ENCODE data around the gene EEF2K. TPM values are rescaled to one million over a fixed set of nuclear protein-coding genes. Genes with fewer than 3 reads are reported as not detected.

The EEF2K gene
- total RNA-seq, 2 experiments from 2014 or later: 10.1 to 13.2 TPM

DNA sequence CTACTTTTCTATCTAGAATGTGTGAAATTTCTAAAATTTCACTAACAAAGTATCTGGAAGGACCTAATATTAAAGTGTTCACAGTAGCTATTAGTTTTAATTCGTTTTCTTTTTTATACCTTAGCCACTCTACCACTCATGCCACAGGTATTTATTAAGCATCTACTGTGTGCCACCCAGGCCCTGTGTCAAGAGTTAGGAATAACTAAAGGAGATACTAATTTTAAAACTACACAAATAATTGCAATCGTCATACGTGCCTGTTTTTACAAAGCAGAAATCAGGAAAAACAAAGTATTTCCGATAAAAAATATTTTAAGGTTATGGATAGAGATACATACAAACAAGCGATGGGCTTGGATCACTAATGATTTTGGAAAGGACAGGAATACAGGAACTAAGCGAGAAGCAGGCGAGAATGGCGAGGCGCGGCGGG is 483 bp upstream of the EEF2K start:
- Mint-ChIP-seq H3K4me1 (ENCODE audit: low read depth) (peaks cover 33% of the 10 kb centered on the region), H3K9me3 (no peaks in the 10 kb centered on the region), H3K4me3 (peak overlapping the region; percentile 96), H3K27me3 (no peaks in the 10 kb centered on the region), H3K27ac (peak overlapping the region; percentile 79), H3K36me3 (ENCODE audit: low read depth) (peaks cover 4% of the 10 kb centered on the region)
- CTCF ChIA-PET: interaction anchor here (0.7 to 3.7 kb wide), 8 partner anchors 9 to 548 kb away, joined by 3 to 20 read pairs (median 7); partner anchors contain the start of gene POLR3E
- DNase-seq (no peak), ATAC-seq (ENCODE audit: poor library complexity) (no peak)
- Histone ChIP-seq H3K4me1 (ENCODE audit: insufficient read depth, low read length) (peaks cover 26% of the 10 kb centered on the region), H3K36me3 (ENCODE audit: insufficient read depth, low read length) (no peaks in the 10 kb centered on the region), H3K9me3 (ENCODE audit: control insufficient read depth in 1 of 2, insufficient read depth in 1 of 2, low read length in 2 of 2) (no peaks in the 10 kb centered on the region), H3K27ac (ENCODE audit: low read depth in 1 of 2, low read length in 2 of 2) (no peak overlapping the region), H3K27me3 (ENCODE audit: control insufficient read depth in 1 of 2, insufficient read depth in 2 of 2, low read length in 2 of 2) (no peaks in the 10 kb centered on the region), H3K4me3 (ENCODE audit: low read length) (peak overlapping the region; percentile 85)
- intact Hi-C loops (cut with DNase I, micrococcal nuclease): loop anchor here in 1 of 2 experiments (1.0 to 5.0 kb wide), 3 partner anchors 37 to 172 kb away; partner anchors contain the start of gene POLR3E
- TF ChIP-seq, protein P1, sequence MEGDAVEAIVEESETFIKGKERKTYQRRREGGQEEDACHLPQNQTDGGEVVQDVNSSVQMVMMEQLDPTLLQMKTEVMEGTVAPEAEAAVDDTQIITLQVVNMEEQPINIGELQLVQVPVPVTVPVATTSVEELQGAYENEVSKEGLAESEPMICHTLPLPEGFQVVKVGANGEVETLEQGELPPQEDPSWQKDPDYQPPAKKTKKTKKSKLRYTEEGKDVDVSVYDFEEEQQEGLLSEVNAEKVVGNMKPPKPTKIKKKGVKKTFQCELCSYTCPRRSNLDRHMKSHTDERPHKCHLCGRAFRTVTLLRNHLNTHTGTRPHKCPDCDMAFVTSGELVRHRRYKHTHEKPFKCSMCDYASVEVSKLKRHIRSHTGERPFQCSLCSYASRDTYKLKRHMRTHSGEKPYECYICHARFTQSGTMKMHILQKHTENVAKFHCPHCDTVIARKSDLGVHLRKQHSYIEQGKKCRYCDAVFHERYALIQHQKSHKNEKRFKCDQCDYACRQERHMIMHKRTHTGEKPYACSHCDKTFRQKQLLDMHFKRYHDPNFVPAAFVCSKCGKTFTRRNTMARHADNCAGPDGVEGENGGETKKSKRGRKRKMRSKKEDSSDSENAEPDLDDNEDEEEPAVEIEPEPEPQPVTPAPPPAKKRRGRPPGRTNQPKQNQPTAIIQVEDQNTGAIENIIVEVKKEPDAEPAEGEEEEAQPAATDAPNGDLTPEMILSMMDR (IDR thresholded peaks at IDR 0.05): no peak
- POLR2A ChIA-PET: interaction anchor here (0.6 to 7.9 kb wide), 6 partner anchors 13 to 1442 kb away, joined by 3 to 107 read pairs (median 8); partner anchors contain the start of gene POLR3E

DNA sequence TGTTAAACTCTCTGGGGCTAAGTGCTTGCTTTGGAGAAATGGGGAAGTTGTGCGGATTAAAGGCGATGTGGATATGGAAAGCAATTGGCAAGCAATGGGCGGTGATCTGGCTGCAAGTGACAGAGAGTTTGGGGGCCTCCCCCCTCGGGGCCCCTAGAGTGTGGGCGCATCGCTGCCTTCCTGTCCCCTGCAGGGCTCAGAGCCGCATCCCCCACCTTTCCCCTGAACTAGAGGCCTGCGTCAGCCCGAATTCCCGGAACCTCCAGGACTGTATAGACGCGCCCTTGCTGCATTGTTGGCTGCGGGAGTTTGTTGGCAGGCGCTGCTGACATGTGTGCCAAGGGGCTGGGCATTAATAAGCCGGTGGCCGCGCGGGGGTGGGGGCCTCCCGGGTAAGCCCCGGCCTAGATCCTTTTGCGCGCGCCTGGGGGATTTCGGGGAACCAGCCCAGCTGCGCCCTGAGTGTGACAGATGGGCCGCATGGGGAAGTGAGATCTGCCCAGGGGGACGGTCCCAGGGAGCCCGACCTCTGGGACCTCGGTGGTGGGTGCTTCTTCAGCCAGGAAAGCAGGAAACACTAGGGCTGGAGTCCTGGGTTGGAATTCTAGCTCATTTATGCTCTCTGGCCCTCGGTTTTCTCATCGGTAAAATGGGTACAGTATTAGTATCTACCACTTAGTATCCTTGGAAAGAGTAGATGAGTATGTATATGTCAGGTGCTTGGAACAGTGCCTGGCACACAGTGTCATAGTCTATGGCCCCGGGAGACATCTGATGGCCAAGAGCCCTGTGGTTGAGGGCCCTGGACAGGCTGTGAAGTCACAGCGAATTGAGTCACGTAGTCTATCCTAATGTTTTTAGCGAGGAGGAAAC is 1.0 kb downstream of the EEF2K start:
- H3K27me3 ChIP-seq (ENCODE audit: control insufficient read depth in 1 of 2, insufficient read depth in 2 of 2, low read length in 2 of 2): no peaks in the 10 kb centered on the region
- H3K4me1 ChIP-seq (ENCODE audit: insufficient read depth, low read length): peaks cover 26% of the 10 kb centered on the region
- H3K9me3 ChIP-seq (ENCODE audit: control insufficient read depth in 1 of 2, insufficient read depth in 1 of 2, low read length in 2 of 2): no peaks in the 10 kb centered on the region
- TF ChIP-seq, protein P1 (IDR thresholded peaks at IDR 0.05): no peak
- Mint-ChIP-seq H3K36me3 (ENCODE audit: low read depth) (peaks cover 4% of the 10 kb centered on the region), H3K4me3 (peak overlapping the region; percentile 96), H3K9me3 (no peaks in the 10 kb centered on the region), H3K27me3 (no peaks in the 10 kb centered on the region), H3K27ac (peak overlapping the region; percentile 79), H3K4me1 (ENCODE audit: low read depth) (peaks cover 36% of the 10 kb centered on the region)
- intact Hi-C loops (cut with DNase I, micrococcal nuclease): loop anchor here (1.0 to 5.0 kb wide), 4 partner anchors 12 to 170 kb away; partner anchors contain the start of gene POLR3E (in 1 of the 2)
- ATAC-seq (ENCODE audit: poor library complexity): peak; percentile 45
- ChIA-PET POLR2A (interaction anchor here (0.8 to 7.9 kb wide), 5 partner anchors 14 to 254 kb away, joined by 3 to 107 read pairs (median 9); partner anchors contain the start of genes MOSMO, POLR3E and UQCRC2), CTCF (interaction anchor here (1.4 to 3.7 kb wide), 6 partner anchors 11 to 550 kb away, joined by 3 to 20 read pairs (median 8); partner anchors contain the start of gene POLR3E)
- H3K36me3 ChIP-seq (ENCODE audit: insufficient read depth, low read length): peaks cover 4% of the 10 kb centered on the region
- peak overlapping the region; percentile 85 for H3K4me3 ChIP-seq (ENCODE audit: low read length)
- DNase-seq: peak in 10 of 14 experiments; percentile 9 to 84 (median 38)
- H3K27ac ChIP-seq (ENCODE audit: low read depth in 1 of 2, low read length in 2 of 2): peak overlapping the region in 1 of 2 donors; percentile 51

DNA sequence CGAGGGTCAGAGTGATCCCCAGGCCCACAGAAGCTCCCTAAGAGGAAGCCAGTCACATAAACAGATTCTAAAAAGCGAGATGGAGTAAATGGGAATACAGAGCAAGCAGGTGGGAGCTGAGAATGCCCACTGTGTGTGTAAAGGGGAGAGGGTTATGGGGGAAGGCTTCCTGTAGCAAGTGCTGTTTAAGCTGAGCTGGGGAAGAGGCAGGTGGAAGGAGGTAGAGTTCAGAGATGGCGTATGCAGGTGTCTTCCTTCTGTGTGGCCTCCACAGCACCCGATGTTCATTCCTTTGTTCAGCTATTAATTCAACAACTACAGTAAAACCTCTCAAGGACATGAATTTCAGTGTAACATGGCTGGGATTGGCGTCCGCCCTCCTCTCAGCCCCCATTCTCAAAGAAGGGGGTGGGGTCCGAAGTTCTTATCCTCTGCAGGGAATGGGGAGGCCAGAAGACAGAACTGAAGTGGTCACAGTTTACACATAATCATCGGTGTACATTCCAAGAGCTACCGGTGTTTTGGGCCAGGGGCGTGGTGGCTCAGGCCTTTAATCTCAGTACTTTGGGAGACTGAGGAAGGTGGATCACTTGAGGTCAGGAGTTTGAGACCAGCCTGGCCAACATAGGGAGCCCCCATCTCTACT is 1.8 kb downstream of the EEF2K start:
- H3K9me3 ChIP-seq (ENCODE audit: control insufficient read depth in 1 of 2, insufficient read depth in 1 of 2, low read length in 2 of 2): no peaks in the 10 kb centered on the region
- peak overlapping the region; percentile 96 for H3K4me3 Mint-ChIP-seq
- peak overlapping the region; percentile 85 for H3K4me3 ChIP-seq (ENCODE audit: low read length)
- TF ChIP-seq, protein P1 (IDR thresholded peaks at IDR 0.05): no peak
- no peak for DNase-seq
- H3K27me3 ChIP-seq (ENCODE audit: control insufficient read depth in 1 of 2, insufficient read depth in 2 of 2, low read length in 2 of 2): no peaks in the 10 kb centered on the region
- POLR2A ChIA-PET: interaction anchor here (0.6 to 7.9 kb wide), 6 partner anchors 15 to 255 kb away, joined by 3 to 107 read pairs (median 6); partner anchors contain the start of genes MOSMO, POLR3E and UQCRC2
- H3K4me1 Mint-ChIP-seq (ENCODE audit: low read depth): peaks cover 36% of the 10 kb centered on the region
- CTCF ChIA-PET: interaction anchor here (0.8 to 1.9 kb wide), 2 partner anchors 89 to 93 kb away, joined by 3 to 5 read pairs; partner anchors contain the start of gene POLR3E
- H3K9me3 Mint-ChIP-seq: no peaks in the 10 kb centered on the region
- peaks cover 8% of the 10 kb centered on the region for H3K36me3 Mint-ChIP-seq (ENCODE audit: low read depth)
- no peak for ATAC-seq (ENCODE audit: poor library complexity)
- no peaks in the 10 kb centered on the region for H3K27me3 Mint-ChIP-seq
- intact Hi-C loops (cut with DNase I, micrococcal nuclease): loop anchor here (1.0 to 5.0 kb wide), 3 partner anchors 13 to 169 kb away; no protein-coding TSS in a partner anchor
- H3K36me3 ChIP-seq (ENCODE audit: insufficient read depth, low read length): peaks cover 5% of the 10 kb centered on the region
- no peak overlapping the region for H3K27ac ChIP-seq (ENCODE audit: low read depth in 1 of 2, low read length in 2 of 2)
- peak overlapping the region; percentile 79 for H3K27ac Mint-ChIP-seq
- peaks cover 26% of the 10 kb centered on the region for H3K4me1 ChIP-seq (ENCODE audit: insufficient read depth, low read length)
